SU-DHL-6 (cell line): Measurements from ENCODE around the gene ZNF701.

Source experiments
- H2AFZ ChIP-seq: fragments of 200-600 bp; sonication (generic); 2 replicates; pipeline ENCODE4 v1.6.1; 2014; ENCODE audit warnings: low read depth, mild to moderate bottlenecking, moderate library complexity, mixed read lengths, antibody characterized with exemption, low read length; ENCODE audit not compliant: severe bottlenecking
- H3F3A ChIP-seq: fragments of 200-600 bp; shearing (Covaris generic); 2 replicates; pipeline ENCODE4 v1.6.0; 2016; ENCODE audit warnings: antibody characterized with exemption, mild to moderate bottlenecking; ENCODE audit not compliant: insufficient read depth
- H3K27ac ChIP-seq: fragments of 200-600 bp; sonication (generic); 2 replicates; pipeline ENCODE4 v1.5.1; 2016; ENCODE audit warnings: low read depth, mild to moderate bottlenecking, low read length, moderate library complexity, mixed read lengths
- H3K27me3 ChIP-seq: fragments of 200-600 bp; sonication (generic), shearing (Covaris generic); 2 replicates; pipeline ENCODE4 v1.6.0; 2014; ENCODE audit warnings: mild to moderate bottlenecking, low read length
- H3K36me3 ChIP-seq: fragments of 200-600 bp; sonication (generic); 2 replicates; pipeline ENCODE4 v1.6.1; 2014; ENCODE audit warnings: mild to moderate bottlenecking, low read length, mixed read lengths
- H3K4me2 ChIP-seq: fragments of 300-600, 200-600 bp; shearing (Covaris generic), sonication (generic); 2 replicates; pipeline ENCODE4 v1.6.0; 2014; ENCODE audit warnings: low read length, low read depth, mild to moderate bottlenecking; ENCODE audit not compliant: poor library complexity, severe bottlenecking
- H3K4me3 ChIP-seq: fragments of 200-600 bp; sonication (generic); 2 replicates; pipeline ENCODE4 v1.5.1; 2014; ENCODE audit warnings: antibody characterized with exemption, low read length, mild to moderate bottlenecking, mixed read lengths; ENCODE audit not compliant: insufficient read depth, poor library complexity, severe bottlenecking
- H3K79me2 ChIP-seq: fragments of 200-600 bp; sonication (generic); 2 replicates; pipeline ENCODE4 v1.6.1; 2014; ENCODE audit warnings: mild to moderate bottlenecking, low read length, moderate library complexity; ENCODE audit not compliant: insufficient read depth
- H3K9ac ChIP-seq: fragments of 200-600 bp; sonication (generic); 2 replicates; pipeline ENCODE4 v1.7.0; 2014; ENCODE audit warnings: mild to moderate bottlenecking, low read length
- H3K9me2 ChIP-seq: fragments of 200-600 bp; sonication (generic); replicated peaks from 2 replicates; pipeline ENCODE4 v1.6.1; 2014; ENCODE audit warnings: low read length; ENCODE audit not compliant: insufficient read depth
- H3K9me3 ChIP-seq: fragments of 200-600 bp; sonication (generic); 2 replicates; pipeline ENCODE4 v1.6.1; 2014; ENCODE audit warnings: low read length, mixed read lengths; ENCODE audit not compliant: insufficient read depth
- H4K20me1 ChIP-seq: fragments of 200-600 bp; sonication (generic); 2 replicates; pipeline ENCODE4 v1.6.1; 2014; ENCODE audit warnings: low read depth, mild to moderate bottlenecking, antibody characterized with exemption, low read length, moderate library complexity, mixed read lengths
- CTCF ChIP-seq: fragments of 200-600 bp; sonication (generic); IDR thresholded peaks from one replicate; pipeline ENCODE4 v1.5.1; 2017; ENCODE audit warnings: antibody characterized with exemption, mild to moderate bottlenecking, low read length, moderate library complexity; ENCODE audit not compliant: insufficient read depth, poor library complexity, severe bottlenecking
- EZH2phosphoT487 ChIP-seq: fragments of 200-600 bp; sonication (generic), shearing (Covaris generic); conservative IDR thresholded peaks from 2 replicates; pipeline ENCODE4 v1.6.1; 2018; ENCODE audit warnings: mild to moderate bottlenecking, antibody characterized with exemption, low read length, moderate library complexity, mixed read lengths

The ZNF701 gene

GRCh38 chr19:52527134-52527955 lies 42.7 kb upstream of the ZNF701 start, which contains the start of gene ZNF808:
Gene ZNF808 (plus strand): TSS chr19:52527668. CDS start chr19:52543285, 15,617 bp downstream.
- Histone ChIP-seq H3K9ac (peak within 1 kb of the TSS; percentile 91), H3K9me3 (0 out of 2 replicates have a peak, but pooled peaks cover 5% of the 10 kb centered on the region), H2AFZ (peak within 1 kb of the TSS; percentile 99), H3K27me3 (no peaks in the 10 kb centered on the region), H3K9me2 (no peaks in the 10 kb centered on the region), H4K20me1 (no peaks in the 10 kb centered on the region), H3K4me3 (peak within 1 kb of the TSS; percentile 79), H3F3A (no peaks in the 10 kb centered on the region), H3K27ac (peak within 1 kb of the TSS; percentile 42), H3K79me2 (peaks cover 29% of the 10 kb centered on the region), H3K4me2 (peak within 1 kb of the TSS; percentile 85), H3K36me3 (no peaks in the 10 kb centered on the region)
- TF ChIP-seq CTCF (peak; percentile 15), EZH2phosphoT487 (no peak)

DNA sequence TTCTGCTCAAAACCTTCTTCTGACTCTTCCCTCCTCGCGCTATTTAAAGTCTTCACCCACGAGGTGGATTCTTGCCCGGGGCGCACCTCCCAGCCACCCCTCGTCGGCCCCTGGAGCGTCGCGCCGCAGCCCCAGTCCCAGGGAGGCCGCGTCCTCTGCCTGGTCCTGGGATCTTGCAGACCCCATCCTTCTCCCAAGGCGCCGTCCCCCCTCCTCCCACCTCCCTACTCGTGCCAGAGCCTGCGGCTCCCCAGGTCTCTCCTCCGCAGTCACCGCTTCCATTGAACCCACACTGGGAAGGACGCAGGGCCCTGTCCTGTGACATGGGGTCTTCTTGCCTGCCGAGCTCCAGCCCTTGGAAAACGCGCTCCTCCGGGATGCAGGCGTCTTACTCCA lies 42.1 kb upstream of the ZNF701 start:
- TF ChIP-seq CTCF (no peak), EZH2phosphoT487 (no peak)
- no peaks in the 10 kb centered on the region for H4K20me1 ChIP-seq
- 0 out of 2 replicates have a peak, but pooled peaks cover 4% of the 10 kb centered on the region for H3K9me3 ChIP-seq
- H3K27me3 ChIP-seq: no peaks in the 10 kb centered on the region
- H3K79me2 ChIP-seq: peaks cover 29% of the 10 kb centered on the region
- H3K9ac ChIP-seq: peak overlapping the region; percentile 91
- peaks cover 3% of the 10 kb centered on the region; the same call in 1 of the 2 replicates for H3F3A ChIP-seq
- H3K4me3 ChIP-seq: peak overlapping the region; percentile 78
- peak overlapping the region; percentile 60 for H2AFZ ChIP-seq
- peak overlapping the region; percentile 42 for H3K27ac ChIP-seq
- H3K4me2 ChIP-seq: peak overlapping the region; percentile 85
- no peaks in the 10 kb centered on the region for H3K36me3 ChIP-seq
- H3K9me2 ChIP-seq: no peaks in the 10 kb centered on the region

- Histone ChIP-seq H3K79me2 (peaks cover 43% of the 10 kb centered on the region), H3F3A (peaks cover 13% of the 10 kb centered on the region; the same call in 1 of the 2 replicates), H2AFZ (no peak overlapping the region), H3K9me2 (no peaks in the 10 kb centered on the region), H3K27ac (no peak overlapping the region), H3K36me3 (no peaks in the 10 kb centered on the region), H4K20me1 (no peaks in the 10 kb centered on the region), H3K9ac (no peak overlapping the region), H3K27me3 (no peaks in the 10 kb centered on the region), H3K9me3 (no peaks in the 10 kb centered on the region), H3K4me3 (no peak overlapping the region), H3K4me2 (no peak overlapping the region)
- no peak for TF ChIP-seq CTCF
- TF ChIP-seq EZH2phosphoT487: no peak
Measured at GRCh38 chr19:52532480-52532879, 37.6 kb upstream of the ZNF701 start.
